ENCODE data around the gene DIP2C.

- TF ChIP-seq POLR2AphosphoS5 (IDR thresholded peaks at IDR 0.05): no peak
- no peak for TF ChIP-seq CTCF (IDR thresholded peaks at IDR 0.05)
- TF ChIP-seq POLR2A (IDR thresholded peaks at IDR 0.05): no peak
Observed at GRCh38 chr10:278707-279106, 410.8 kb downstream of the DIP2C start.
